SK-N-SH (cell line): ENCODE measurements around the gene NSF.

Experiments used
- EZH2phosphoT487 ChIP-seq: fragments of 200-600 bp; sonication (generic); IDR thresholded peaks from 2 replicates; pipeline ENCODE4 v1.6.1; 2017; ENCODE audit warnings: low read depth, mixed run types, mild to moderate bottlenecking, antibody characterized with exemption, moderate library complexity, borderline replicate concordance
- JUND ChIP-seq: IDR thresholded peaks from 2 replicates; pipeline ENCODE4 v1.4.0; 2012
- NFIC ChIP-seq: IDR thresholded peaks from 2 replicates; pipeline ENCODE4 v1.4.0; 2012; ENCODE audit warnings: borderline replicate concordance
- NRF1 ChIP-seq: IDR thresholded peaks from 2 replicates; pipeline ENCODE4 v1.6.1; 2012; ENCODE audit warnings: low read depth, mild to moderate bottlenecking, low read length
- RAD21 ChIP-seq: IDR thresholded peaks from 2 replicates; pipeline ENCODE4 v1.6.1; 2012; ENCODE audit warnings: mild to moderate bottlenecking, low read length
- RFX5 ChIP-seq: IDR thresholded peaks from 2 replicates; pipeline ENCODE4 v1.6.1; 2012; ENCODE audit warnings: mild to moderate bottlenecking, improper control_type of control experiment, low read length
- SMC3 ChIP-seq: IDR thresholded peaks from 2 replicates; pipeline ENCODE4 v1.6.1; 2012; ENCODE audit warnings: low read depth, low read length, improper control_type of control experiment
- TAF1 ChIP-seq: IDR thresholded peaks from 2 replicates; pipeline ENCODE4 v1.6.1; 2012; ENCODE audit warnings: low read depth, mild to moderate bottlenecking, low read length, moderate library complexity, borderline replicate concordance
- TCF12 ChIP-seq: IDR thresholded peaks from 2 replicates; pipeline ENCODE4 v1.4.0; 2012
- TF ChIP-seq, protein P1 (sequence below): fragments of 200-600 bp; sonication (generic); IDR thresholded peaks from 2 replicates; pipeline ENCODE4 v1.6.1; 2017; ENCODE audit warnings: antibody characterized with exemption, mild to moderate bottlenecking, moderate library complexity
- TF ChIP-seq, protein P2 (sequence below): fragments of 150-350 bp; IDR thresholded peaks from 2 replicates; pipeline ENCODE4 v1.6.1; 2017; ENCODE audit warnings: antibody characterized with exemption, low read length, low read depth, borderline replicate concordance
- TF ChIP-seq, protein P3 (sequence below): IDR thresholded peaks from 2 replicates; pipeline ENCODE4 v1.4.0; 2012; ENCODE audit warnings: low read depth

DNA sequence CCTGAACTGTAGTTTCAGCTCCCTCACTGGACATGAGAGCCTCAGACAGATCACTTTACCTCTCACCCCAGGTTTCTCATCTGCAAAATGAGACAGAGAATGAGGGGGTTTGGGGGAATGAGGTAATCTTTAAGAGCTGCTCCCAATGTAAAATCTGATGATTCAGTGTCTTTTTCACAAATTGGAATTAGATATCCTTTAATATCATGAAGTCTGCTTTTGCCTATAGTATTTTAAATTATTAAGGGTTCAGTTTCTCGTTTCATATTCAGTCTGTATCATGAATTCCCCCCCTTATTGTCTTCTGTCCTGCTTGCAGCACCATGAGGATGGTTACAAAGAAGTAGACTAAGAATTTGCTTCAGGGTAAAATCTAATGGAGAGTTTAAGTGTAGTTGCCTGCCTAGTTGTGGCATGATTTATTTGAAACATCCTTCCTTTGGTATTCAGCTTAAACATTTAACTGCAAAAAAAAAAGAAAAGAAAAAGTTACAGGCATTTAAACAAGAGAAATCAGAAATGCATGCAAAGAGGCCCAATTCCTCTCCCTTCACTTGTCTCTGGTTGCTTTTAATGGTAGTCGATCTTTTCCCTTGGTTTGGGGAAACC, 150.8 kb downstream of the NSF start:
- TF ChIP-seq RAD21, result no peak
- no peak for TF ChIP-seq TAF1
- TF ChIP-seq SMC3, result no peak
- TF ChIP-seq, protein P1, sequence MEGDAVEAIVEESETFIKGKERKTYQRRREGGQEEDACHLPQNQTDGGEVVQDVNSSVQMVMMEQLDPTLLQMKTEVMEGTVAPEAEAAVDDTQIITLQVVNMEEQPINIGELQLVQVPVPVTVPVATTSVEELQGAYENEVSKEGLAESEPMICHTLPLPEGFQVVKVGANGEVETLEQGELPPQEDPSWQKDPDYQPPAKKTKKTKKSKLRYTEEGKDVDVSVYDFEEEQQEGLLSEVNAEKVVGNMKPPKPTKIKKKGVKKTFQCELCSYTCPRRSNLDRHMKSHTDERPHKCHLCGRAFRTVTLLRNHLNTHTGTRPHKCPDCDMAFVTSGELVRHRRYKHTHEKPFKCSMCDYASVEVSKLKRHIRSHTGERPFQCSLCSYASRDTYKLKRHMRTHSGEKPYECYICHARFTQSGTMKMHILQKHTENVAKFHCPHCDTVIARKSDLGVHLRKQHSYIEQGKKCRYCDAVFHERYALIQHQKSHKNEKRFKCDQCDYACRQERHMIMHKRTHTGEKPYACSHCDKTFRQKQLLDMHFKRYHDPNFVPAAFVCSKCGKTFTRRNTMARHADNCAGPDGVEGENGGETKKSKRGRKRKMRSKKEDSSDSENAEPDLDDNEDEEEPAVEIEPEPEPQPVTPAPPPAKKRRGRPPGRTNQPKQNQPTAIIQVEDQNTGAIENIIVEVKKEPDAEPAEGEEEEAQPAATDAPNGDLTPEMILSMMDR, result no peak
- TF ChIP-seq NRF1, result no peak
- TF ChIP-seq, protein P2, sequence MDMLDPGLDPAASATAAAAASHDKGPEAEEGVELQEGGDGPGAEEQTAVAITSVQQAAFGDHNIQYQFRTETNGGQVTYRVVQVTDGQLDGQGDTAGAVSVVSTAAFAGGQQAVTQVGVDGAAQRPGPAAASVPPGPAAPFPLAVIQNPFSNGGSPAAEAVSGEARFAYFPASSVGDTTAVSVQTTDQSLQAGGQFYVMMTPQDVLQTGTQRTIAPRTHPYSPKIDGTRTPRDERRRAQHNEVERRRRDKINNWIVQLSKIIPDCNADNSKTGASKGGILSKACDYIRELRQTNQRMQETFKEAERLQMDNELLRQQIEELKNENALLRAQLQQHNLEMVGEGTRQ, result no peak
- no peak for TF ChIP-seq TCF12
- no peak for TF ChIP-seq RFX5
- TF ChIP-seq JUND, result no peak
- TF ChIP-seq, protein P3, sequence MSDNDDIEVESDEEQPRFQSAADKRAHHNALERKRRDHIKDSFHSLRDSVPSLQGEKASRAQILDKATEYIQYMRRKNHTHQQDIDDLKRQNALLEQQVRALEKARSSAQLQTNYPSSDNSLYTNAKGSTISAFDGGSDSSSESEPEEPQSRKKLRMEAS, result no peak
- no peak for TF ChIP-seq EZH2phosphoT487
- no peak for TF ChIP-seq NFIC
